Measurements from ENCODE around the gene PPP1R11. TPM values are rescaled to one million over a fixed set of nuclear protein-coding genes. Genes with fewer than 3 reads are reported as not detected.

The PPP1R11 gene
- polyA plus RNA-seq, 3 donors = 61.0 to 65.1 (median 62.9) TPM

DNA sequence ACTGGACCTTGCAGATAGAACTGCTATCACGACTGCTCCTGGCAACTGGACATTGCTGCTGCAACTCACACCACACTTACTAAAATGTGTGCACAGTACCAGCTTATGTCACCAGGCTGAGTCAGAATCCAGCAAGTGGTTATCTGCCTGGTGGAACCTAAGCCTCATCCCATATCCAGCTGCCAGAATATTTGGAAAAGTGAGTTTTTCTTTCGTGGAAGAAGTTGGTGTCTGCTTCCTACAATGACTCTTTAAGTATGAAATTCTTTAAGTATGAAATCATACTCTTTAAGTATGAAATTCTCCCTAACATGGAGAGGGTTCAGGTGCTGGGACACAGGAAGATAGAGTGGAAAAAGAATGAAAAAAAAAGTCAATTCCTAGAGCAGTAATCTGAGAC lies 22.4 kb upstream of the PPP1R11 start:
- DNase-seq (ENCODE audit: extremely low read depth in 1 of 11, low read depth in 9 of 11, low spot score in 4 of 11) = no peak

DNA sequence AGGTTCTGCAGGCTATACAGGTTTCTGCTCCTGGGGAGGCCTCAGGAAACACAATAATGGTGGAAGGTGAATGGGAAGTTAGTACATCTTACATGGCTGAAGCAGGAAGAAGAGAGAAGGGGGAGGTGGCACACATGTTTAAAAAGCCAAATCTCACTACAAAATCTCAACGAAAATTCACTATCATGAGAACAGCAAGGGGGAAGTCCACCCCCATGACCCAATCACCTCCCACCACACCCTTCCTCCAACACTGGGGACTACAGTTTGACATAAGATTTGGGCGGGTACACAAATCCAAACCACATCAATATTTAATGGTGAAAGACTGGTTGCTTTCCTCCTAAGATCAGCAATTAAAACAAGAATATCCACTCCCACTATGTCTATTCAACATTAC lies 19.8 kb upstream of the PPP1R11 start:
- DNase-seq (ENCODE audit: extremely low read depth in 1 of 11, low read depth in 9 of 11, low spot score in 4 of 11) = no peak

DNA sequence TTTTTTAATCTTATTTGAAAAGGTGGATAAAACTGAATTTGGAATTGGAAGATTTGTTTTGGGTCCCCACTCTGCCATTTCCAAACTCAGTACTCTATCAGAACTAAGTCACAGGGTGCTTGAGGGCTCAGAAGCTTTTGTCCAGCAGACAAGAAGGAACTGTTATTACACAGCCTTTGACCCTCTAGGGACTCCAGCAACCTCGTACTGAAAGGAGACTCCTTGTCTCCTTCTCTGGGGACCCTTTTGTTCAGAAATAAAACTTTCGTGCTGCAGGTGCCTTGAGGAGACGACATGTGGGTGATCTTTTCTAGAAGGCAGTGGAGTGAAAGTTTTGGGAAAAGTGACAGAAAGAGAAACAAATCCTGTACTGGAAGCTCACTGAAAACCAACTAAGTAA lies 13.3 kb upstream of the PPP1R11 start:
- no peak for DNase-seq (ENCODE audit: extremely low read depth in 1 of 11, low read depth in 9 of 11, low spot score in 4 of 11)

DNA sequence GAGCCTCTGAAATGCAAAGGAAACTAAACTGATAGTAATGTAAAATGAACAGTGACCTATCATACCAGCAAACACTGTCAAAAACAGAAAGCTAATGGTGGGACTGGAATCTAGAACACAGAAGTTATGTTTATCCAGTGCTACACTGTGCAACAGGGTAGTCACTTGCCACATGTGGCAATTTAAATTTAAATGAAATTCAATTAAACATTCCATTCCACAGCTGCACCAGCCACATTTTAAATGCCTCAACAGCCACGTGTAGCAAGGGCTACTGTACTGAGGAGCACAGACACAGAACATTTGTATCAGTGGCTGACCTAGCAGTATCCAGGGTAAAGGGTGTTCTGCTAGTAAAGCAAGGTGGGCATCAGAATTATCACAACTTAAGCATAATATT lies 11.5 kb upstream of the PPP1R11 start:
- no peak for DNase-seq (ENCODE audit: extremely low read depth in 1 of 11, low read depth in 9 of 11, low spot score in 4 of 11)

DNA sequence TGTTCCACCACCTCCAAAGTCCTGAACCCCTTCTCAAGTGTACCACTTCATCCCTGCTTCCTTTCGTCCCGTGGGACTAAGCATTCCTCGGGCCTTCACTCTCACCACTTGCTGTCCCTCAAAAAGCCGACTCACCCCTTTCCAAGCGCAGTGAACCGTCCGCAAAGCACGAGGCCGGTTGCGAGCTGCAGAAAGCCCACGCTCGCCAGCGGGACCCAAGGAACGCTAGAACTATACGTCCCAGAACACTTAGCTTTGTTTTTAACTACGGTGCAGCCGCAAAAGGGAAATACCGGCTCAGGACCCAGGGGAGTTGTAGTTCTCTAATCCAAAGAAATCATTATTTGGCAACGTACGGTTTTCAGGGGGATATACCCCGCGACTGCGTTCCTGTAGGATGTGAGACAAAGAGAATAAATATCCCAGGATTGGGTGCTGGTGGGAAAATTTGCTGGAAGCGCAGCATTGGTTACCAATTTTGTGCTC lies 6.3 kb upstream of the PPP1R11 start:
- no peak for DNase-seq (ENCODE audit: extremely low read depth in 1 of 11, low read depth in 9 of 11, low spot score in 4 of 11)

DNA sequence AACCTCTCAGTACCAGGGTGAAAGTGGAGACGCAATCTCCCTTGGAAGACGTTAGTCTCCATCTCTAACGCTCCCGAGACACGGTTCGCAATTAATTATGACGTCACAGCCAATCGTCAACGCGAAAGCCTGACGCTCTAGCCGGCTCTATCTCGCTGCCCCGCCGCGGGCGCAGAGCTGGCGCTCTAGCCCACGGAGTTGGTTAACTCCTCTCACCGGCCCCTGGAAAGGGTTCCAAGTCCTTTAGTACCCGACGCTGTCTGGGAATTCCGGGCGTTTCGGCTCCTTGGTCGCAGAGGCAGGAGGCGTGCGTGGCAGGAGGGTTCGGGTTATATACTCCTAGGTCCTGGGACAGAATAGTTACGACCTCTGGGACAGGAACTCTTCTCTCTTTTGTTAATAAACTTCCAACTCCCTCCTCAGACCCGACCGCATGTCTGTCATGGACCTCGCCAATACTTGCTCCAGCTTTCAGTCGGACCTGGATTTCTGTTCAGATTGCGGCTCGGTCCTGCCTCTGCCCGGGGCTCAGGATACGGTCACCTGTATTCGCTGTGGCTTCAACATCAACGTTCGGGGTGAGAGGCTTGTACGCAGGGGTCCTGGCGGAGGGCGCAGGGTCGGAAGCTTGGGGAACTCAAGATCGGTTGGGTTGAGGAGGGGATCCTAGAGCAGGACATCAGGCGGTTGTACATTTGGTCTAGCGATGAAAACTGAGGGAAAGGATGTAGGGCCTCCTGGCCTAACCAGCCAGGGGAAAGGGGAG lies 5.7 kb upstream of the PPP1R11 start, which contains the start of gene POLR1H:
Gene POLR1H, plus strand, starts transcription at position 174 of the 766 bp plus-strand sequence. Its CDS starts 260 bp downstream, at position 434.
- peak; percentile 93 to 98 (median 97) for DNase-seq (ENCODE audit: extremely low read depth in 1 of 11, low read depth in 9 of 11, low spot score in 4 of 11)

DNA sequence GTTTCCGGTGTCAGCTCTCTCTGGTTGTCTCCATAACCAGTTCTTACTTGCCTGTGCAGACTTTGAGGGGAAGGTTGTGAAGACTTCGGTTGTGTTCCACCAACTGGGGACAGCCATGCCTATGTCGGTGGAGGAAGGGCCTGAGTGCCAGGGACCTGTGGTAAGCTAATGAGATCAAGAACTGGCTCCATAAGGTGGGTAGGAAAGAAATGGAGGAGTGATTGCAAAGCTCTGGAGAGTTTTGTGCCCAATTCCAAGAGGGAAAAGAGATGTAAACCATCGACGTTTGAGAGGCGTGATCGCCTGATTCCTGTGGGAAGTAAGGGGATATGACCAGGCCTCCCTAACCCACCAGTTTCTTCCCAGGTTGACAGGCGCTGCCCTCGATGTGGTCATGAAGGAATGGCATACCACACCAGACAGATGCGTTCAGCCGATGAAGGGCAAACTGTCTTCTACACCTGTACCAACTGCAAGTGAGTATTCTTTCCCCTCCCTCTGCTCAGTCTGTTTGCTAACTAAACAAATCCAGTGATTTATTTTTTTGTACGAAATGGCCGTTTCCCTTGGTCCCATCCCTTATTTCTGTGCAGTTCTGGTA lies 5.0 kb upstream of the PPP1R11 start:
- DNase-seq (ENCODE audit: extremely low read depth in 1 of 11, low read depth in 9 of 11, low spot score in 4 of 11) = peak in 1 of 11 donors; percentile 41

DNA sequence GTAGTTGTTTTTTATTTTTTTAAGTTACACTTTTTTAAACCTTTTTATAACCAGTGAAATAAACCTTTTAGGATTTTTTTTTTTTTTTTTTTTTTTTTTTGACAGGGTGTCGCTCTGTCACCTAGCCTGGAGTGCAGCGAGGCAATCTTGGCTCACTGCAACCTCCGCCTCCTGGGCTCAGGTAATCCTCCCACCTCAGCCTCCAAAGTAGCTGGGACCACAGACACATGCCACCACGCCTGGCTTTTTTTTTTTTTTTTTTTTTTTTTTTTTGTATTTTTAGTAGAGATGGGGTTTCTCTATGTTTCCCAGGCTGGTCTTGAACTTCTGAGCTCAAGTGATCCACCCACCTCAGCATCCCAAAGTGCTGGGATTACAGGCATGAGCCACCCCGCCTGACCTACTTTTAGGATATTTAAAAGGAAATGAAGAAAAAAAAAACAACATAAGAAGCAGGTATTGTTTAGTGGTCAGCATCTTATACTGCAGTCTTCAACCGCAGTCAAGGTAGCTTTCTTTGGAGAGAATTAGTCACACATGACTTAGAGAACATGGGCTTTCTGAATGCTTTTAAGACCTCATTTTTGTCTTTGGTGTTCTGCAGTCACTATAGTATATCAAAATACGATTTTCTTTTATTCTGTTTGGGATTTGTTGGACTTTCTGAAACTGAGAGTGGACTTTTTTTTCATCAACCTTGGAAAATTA lies 4.4 kb upstream of the PPP1R11 start:
- DNase-seq (ENCODE audit: extremely low read depth in 1 of 11, low read depth in 9 of 11, low spot score in 4 of 11) = no peak

DNA sequence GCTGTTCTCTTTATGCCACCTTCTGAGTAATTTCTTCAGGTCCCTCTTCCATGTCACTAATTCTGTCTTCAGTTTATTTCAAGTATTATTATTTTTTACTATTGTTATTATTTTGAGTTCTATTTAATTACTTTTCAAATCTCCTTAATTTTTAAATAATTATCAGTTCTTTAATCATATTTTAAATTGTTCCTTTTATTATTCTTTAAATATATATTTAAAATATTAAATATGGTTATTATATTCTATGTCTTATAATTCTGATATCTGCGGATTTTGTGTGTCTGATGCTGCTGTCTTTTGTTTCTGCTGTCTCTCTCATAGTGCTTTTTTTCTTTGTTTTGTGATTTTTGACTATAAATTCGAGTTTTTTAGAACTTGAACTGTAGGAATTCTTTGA lies 3.7 kb upstream of the PPP1R11 start:
- DNase-seq (ENCODE audit: extremely low read depth in 1 of 11, low read depth in 9 of 11, low spot score in 4 of 11) = no peak

DNA sequence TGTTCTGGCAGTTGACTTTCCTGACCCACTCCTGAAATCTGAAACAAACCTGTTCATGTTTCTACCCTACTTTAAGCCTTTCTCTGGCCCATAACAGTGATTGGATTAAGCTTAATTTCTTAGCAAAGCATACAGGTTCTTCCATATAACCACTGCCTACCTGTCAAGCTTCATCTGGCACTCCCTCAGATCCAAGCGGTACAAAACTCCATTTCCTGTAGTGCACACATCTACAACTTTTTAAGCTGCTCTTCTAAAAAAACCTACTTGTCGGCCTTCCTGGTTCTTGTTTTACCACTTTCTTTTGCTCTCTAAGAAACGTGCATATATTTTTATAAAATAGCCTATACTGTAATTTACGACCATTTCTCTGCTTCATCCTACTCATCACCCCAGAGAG lies 916 bp upstream of the PPP1R11 start:
- no peak for DNase-seq (ENCODE audit: extremely low read depth in 1 of 11, low read depth in 9 of 11, low spot score in 4 of 11)

DNA sequence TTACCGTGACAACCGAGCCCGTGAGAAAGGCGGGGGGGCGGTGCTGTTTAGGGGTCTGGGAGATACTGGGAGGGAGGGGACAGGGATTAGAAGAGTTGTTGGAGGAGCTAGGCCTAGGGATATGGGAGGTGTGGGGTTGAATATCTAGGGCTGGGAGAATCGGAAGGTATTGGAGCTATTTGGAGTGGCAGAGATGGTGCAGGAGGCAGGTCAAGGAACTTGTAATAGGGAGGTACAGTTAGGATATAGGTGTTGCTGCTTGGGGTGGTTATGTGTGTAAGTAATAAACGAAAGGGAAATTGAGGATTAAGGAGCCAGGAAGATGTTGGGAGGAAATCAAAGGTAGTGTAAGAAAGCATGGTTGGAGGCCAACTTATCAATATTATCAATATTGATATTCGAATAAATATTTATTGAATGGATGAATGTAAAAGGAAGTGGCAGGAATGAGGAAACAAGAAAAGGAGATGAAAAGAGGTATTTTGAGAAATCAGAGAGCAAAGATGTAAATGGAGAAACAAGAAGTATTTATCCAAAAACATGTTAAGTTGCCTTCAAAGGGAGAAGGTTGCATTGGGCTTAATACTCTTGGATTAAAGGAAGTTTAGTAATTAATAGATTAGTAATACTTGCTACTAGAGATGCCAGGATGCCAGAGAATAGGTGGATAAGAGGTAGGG lies 602 bp downstream of the PPP1R11 start:
- peak in 2 of 11 donors; percentile 79 to 80 for DNase-seq (ENCODE audit: extremely low read depth in 1 of 11, low read depth in 9 of 11, low spot score in 4 of 11)

DNA sequence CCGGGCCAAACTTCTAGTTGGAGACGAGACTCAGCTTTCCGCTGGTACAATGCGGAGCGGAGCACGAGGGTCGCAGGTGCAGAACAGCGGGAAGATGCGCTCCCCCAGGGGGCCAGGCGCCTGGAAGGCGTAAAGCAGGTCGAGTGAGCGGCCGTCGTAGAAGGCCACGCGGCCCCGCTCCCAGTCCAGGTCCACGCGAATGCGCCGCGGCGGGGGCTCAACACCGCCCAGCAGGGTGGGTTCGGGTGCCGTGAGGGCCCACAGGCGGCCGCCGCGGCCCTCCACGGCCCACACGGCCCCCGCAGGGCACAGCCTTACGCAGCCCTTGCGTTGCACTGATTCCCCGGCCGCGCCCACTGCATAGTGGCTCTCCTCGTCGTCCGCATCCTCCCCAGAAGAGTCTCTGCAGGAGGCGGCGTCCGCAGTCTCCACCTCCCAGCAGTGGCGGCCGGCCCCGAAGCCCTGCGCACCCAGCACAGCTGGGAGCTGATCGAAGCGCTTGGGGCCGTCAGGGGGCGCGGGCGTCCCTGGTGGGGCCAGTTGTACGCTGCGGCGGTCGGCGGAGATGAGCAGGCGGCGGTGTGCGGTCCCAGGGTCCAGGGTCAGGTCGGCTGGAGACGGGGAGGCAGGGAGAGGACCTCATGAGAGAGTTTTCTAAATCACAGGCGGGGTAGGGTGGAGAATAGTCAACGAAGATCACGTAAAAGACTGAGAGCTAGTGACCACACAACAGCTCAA lies 4.3 kb downstream of the PPP1R11 start:
- DNase-seq (ENCODE audit: extremely low read depth in 1 of 11, low read depth in 9 of 11, low spot score in 4 of 11) = no peak

DNA sequence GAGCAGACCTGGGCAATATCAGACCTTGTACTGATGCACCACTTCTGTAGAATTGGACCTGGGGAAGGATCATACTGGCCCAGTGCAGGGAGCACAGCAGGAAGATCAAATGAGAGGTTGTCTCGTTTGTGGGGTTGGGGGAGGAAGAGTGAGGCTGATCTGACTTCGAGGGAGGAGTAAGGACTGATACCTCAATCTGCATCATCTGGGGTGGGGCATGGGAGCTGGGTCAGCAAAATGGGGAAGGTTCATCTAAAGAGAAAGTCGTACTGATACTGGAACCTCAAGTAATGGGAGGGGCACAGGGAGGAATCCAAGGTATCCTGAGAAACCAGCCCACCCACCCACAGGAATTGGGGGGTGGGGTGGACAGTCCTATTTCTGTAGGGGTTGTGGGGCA lies 4.9 kb downstream of the PPP1R11 start:
- DNase-seq (ENCODE audit: extremely low read depth in 1 of 11, low read depth in 9 of 11, low spot score in 4 of 11) = no peak

DNA sequence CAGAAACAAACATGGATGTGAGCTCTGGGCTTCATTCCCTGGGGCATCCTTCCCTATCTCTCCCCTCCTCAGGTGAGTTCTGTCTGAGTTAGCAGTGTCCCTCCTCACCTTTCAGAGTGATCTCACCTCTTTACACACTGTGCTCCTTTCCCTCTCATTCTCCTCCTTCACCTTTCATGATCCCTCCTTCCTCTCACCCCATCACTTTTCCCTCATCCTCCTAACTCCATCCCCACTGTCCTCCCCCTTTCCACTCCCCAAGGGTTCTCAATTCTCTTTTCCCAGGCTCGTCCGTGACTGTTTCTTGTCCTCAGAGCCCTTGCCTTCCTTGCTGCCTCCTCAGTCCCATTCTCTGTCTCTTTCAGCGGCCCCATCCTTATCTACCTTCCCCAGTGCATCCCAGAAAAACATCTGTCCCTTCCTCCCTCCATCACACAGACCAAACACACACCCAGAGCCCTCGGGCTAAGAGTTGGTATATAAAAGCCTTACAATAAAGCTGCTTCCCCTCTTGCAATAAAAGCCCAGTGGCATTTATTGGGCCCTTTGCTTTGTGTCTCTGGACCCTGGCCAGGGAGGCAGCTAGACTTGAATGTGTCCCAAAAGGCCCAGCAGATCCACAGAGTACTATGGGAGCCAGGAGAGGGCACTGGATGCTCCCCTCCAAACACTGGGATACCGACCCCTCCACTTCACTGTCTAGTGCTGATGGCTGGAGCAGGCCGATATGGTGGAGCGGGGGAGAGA lies 6.7 kb downstream of the PPP1R11 start:
- DNase-seq (ENCODE audit: extremely low read depth in 1 of 11, low read depth in 9 of 11, low spot score in 4 of 11) = no peak

DNA sequence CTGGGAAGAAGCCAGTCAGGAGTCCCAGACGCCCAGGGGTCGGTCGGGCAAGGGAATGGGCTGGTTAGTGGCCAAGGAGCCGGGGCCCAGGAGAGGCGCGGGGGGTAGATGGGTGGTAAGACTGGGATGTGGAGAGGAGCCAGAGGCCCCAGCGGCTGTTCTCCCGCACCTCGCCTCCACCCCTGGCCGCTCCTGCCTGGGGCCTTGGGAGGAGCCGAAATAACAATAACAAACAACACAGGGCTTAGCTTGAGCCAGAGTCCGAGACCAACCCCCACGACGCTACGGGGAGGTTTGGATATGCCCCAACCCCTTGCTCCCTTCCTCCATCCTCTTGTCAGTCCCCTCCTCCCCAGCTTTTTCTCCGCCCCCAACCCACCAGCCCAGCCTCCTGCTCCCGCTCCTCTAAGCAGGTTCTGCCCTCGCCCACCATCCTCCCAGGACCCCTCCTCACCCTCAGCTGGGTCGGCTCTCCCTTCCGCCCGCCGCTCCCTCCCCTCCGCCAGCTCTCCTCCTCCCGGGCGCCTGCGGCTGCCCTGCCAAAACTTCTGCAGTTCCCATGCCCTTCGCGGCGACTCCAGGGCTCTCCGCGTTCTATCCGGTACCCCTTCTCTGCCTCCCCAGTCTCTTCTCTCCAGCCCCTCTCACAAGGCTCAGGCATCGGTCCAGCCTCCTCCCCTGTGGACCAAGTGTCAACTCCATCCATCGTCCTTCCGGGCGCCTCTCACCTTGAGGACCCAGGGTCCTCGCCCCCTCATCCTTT lies 7.5 kb downstream of the PPP1R11 start:
- no peak for DNase-seq (ENCODE audit: extremely low read depth in 1 of 11, low read depth in 9 of 11, low spot score in 4 of 11)

DNA sequence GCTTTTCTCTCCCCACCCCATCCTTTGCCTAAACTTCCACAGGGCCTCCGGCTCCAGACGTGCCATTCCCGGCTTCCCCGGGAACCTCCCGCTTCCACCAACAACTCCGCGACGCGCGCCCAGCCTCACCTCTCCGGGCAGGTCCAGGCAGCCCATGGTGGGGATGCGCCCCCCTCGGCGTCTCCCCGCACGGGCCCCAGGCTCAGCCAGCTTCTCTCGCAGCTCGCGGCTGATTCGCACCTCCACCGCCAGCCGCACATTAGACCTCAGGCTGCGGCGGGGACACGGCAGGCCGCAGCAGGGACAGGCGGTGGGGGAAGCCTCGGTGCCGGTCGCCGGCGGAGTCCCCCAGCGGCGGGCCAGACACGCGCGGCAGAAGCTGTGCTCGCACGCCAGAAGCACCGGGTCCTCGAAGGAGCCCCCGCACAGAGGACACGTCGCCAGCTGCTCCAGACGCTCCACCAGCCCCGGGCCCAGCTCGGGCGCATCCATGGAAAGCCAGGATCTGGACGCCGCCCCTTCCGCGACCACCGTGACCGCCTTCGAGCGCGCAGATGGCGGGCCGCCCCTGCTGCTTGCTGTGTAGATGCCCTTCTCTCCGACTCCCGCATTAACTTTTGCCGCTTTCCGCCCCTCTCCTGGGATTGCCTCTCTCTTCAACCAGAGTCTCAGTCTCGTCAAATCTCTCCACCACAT lies 8.2 kb downstream of the PPP1R11 start, which contains the start of gene RNF39:
Gene RNF39, minus strand, starts transcription at position 676 of the 696 bp plus-strand sequence. Its CDS starts 184 bp downstream, at position 492.
- DNase-seq (ENCODE audit: extremely low read depth in 1 of 11, low read depth in 9 of 11, low spot score in 4 of 11) = no peak

Measured in renal cortex interstitium (tissue), 11 donors.